LNCaP clone FGC (cell line): ENCODE measurements around the gene UBE2R2.

Source experiments
- DNase-seq: peaks from one replicate; pipeline ENCODE4 v3.0.0-alpha.2; 2011; ENCODE audit warnings: low read depth
- H3K4me3 ChIP-seq: 2 replicates; pipeline ENCODE4 v1.5.1; 2011; ENCODE audit warnings: mild to moderate bottlenecking, low read depth, low read length, control low read depth
- TF ChIP-seq, protein P1 (sequence below): IDR thresholded peaks from 2 replicates; pipeline ENCODE4 v1.5.1; 2012; ENCODE audit warnings: mild to moderate bottlenecking; ENCODE audit not compliant: control insufficient read depth, insufficient read depth; ENCODE audit errors: extremely low read depth

The UBE2R2 gene

DNA sequence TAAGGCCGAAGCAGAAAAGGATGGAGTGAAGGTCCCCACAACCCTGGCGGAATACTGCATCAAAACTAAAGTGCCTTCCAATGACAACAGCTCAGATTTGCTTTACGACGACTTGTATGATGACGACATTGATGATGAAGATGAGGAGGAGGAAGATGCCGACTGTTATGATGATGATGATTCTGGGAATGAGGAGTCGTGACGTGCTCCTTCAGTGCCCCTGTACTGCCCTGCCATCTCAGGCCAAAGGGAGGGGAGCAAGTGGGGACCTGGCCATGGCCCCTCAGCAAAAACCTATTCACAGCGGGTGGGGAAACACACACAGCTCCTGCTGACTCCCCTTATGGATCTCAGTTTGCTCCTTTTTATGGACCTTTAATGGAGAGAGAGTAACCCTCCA is 100.1 kb downstream of the UBE2R2 start:
- DNase-seq = no peak
- no peak overlapping the region for H3K4me3 ChIP-seq
- TF ChIP-seq, protein P1, sequence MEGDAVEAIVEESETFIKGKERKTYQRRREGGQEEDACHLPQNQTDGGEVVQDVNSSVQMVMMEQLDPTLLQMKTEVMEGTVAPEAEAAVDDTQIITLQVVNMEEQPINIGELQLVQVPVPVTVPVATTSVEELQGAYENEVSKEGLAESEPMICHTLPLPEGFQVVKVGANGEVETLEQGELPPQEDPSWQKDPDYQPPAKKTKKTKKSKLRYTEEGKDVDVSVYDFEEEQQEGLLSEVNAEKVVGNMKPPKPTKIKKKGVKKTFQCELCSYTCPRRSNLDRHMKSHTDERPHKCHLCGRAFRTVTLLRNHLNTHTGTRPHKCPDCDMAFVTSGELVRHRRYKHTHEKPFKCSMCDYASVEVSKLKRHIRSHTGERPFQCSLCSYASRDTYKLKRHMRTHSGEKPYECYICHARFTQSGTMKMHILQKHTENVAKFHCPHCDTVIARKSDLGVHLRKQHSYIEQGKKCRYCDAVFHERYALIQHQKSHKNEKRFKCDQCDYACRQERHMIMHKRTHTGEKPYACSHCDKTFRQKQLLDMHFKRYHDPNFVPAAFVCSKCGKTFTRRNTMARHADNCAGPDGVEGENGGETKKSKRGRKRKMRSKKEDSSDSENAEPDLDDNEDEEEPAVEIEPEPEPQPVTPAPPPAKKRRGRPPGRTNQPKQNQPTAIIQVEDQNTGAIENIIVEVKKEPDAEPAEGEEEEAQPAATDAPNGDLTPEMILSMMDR = no peak

GRCh38 chr9:33919276-33919897 is 102.4 kb downstream of the UBE2R2 start:
- TF ChIP-seq, protein P1 = no peak

GRCh38 chr9:33921967-33922895 is 105.3 kb downstream of the UBE2R2 start:
- TF ChIP-seq, protein P1 = peak; percentile 51
- no peak for DNase-seq
- no peak overlapping the region for H3K4me3 ChIP-seq

More at GRCh38 chr9:33919276-33919897, 102.4 kb downstream of the UBE2R2 start:
- no peak for DNase-seq
- no peak overlapping the region for H3K4me3 ChIP-seq

DNA sequence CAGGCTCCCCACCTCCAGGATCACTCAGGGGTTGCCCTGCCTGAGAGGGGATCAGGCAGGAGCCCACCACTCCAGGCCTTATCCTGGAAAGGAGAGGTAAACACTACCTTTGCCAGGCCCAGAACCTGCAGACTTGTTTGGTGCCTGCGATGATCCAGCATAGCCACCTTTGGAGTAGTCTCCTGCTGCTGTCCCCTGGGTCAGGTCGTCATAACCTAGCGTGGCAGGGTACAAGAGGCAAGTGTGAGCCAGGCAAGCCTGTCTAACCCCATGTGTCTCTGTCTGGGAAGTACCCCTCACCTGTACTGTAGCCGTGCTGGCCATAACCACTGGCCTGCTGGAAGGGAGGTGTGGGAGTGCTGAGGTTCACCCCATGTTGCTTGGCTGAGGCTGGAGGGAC is 106.1 kb downstream of the UBE2R2 start:
- TF ChIP-seq, protein P1 = no peak
- no peak for DNase-seq

DNA sequence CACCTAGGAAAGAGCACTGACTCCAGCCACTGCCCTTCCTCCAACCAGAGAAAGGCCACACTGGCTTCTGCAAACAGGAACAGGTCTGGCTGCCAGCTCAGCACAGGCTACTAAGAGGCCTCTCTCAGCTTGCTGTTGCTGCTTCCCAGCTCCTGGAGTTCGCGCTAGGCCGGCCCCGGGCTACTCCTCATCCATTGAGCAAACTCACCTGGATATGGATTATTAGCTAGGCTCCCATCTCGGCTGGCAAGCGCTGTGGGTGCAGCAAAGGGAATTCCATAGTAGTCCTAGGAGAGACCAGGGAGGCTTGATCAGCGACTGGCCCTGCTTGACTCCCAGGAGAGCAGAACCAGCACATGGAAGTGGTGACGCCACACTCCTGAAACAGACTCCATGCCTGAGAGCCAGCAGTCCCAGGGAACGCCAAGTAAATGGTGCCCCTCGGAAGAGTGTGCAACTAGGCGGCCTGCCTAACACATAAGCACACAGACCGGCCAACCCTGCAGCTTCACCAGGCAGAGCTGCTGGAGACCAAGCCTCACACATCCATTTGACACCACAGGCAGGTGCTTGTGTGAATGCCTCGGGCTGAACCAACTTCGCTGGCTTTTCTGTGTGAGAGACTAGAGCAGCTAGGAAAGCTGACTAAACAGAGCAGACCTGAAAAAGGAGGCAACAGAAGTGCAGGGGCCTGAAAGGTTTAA is 107.2 kb downstream of the UBE2R2 start:
- peak; percentile 42 for DNase-seq
- TF ChIP-seq, protein P1 = no peak
- no peak overlapping the region for H3K4me3 ChIP-seq

More for the DNA sequence above, 106.1 kb downstream of the UBE2R2 start:
- no peak overlapping the region for H3K4me3 ChIP-seq

DNA sequence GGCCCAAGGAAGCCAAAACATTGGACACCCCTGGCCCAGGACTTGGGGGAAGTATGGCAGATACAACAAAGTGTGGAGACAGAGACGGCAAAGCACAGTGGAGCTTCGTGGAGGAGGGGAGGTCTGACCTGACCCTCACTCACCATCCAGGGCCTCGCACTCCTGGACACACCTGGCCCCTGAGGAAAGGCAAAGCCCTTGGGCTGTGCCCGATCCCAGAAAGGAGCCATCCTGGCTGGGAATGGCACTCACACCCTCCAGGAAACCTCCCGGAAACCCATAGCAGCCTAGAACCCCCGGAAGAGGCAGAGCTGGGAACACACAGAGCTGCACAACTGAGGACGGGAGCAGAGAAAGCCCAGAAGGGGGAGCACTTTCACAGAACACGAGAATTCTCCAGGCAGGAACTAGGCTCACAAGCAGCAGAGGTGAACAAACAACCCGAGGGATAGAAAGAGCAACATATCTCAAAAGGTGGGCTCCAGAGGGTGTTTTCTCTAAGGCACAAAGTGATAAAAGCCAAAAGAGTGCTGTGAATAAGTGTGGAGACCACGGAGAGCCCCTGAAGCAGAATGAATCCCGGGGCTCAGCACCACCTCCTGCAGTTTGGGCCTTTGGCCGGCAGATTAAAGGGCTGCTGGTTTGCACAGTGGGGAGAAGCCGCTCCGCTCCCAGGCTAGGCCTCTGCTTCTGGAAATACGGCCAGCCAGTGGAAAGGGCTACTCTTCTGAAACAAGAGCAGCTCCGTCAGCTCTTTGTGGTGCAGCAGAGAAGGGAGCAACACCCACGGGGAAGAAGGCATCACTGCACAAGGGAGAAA is 108.2 kb downstream of the UBE2R2 start:
- no peak overlapping the region for H3K4me3 ChIP-seq
- TF ChIP-seq, protein P1 = peak; percentile 70
- peak; percentile 23 for DNase-seq
